SK-N-SH treated with all-trans-retinoic acid at 6 μM for 48 hours (cell line): ENCODE measurements around the gene HOOK2.

Source experiments
- ATAC-seq: fragments of 200-7000 bp; cut with Tn5 transposase; 3 replicates; pipeline ENCODE4 v1.9.1; 2020; ENCODE audit warnings: mild to moderate bottlenecking, moderate library complexity
- ARNTL ChIP-seq: fragments of 450-650 bp; formaldehyde crosslinking; IDR thresholded peaks from 2 replicates; pipeline ENCODE4 v1.5.0; 2020; ENCODE audit warnings: low read depth, mild to moderate bottlenecking, moderate library complexity, borderline replicate concordance
- BACH2 ChIP-seq: fragments of 250-450 bp; sonication (Bioruptor Pico); IDR thresholded peaks from 2 replicates; pipeline ENCODE4 v1.9.0; 2021; ENCODE audit warnings: mild to moderate bottlenecking, borderline replicate concordance
- CREB5 ChIP-seq: fragments of 250-450 bp; sonication (Bioruptor Pico); IDR thresholded peaks from 2 replicates; pipeline ENCODE4 v1.5.1; 2020; ENCODE audit warnings: low read depth, mild to moderate bottlenecking, moderate library complexity
- CSDC2 ChIP-seq: fragments of 250-450 bp; sonication (Bioruptor Pico); IDR thresholded peaks from 2 replicates; pipeline ENCODE4 v1.5.0; 2020; ENCODE audit warnings: mild to moderate bottlenecking, moderate library complexity
- CSRNP3 ChIP-seq: fragments of 250-450 bp; sonication (Bioruptor Pico); IDR thresholded peaks from 2 replicates; pipeline ENCODE4 v1.5.1; 2021; ENCODE audit warnings: mild to moderate bottlenecking, moderate library complexity
- ESRRG ChIP-seq: fragments of 250-450 bp; sonication (Bioruptor Pico); IDR thresholded peaks from 2 replicates; pipeline ENCODE4 v1.6.1; 2021; ENCODE audit warnings: mild to moderate bottlenecking
- GLIS3 ChIP-seq: fragments of 250-450 bp; sonication (Bioruptor Pico); IDR thresholded peaks from 2 replicates; pipeline ENCODE4 v1.5.0; 2020; ENCODE audit warnings: mild to moderate bottlenecking, moderate library complexity
- ISL1 ChIP-seq: fragments of 250-450 bp; sonication (Bioruptor Pico); IDR thresholded peaks from 2 replicates; pipeline ENCODE4 v2.1.2; 2022; ENCODE audit warnings: mild to moderate bottlenecking, moderate library complexity
- OSR1 ChIP-seq: fragments of 250-450 bp; sonication (Bioruptor Pico); IDR thresholded peaks from 2 replicates; pipeline ENCODE4 v1.8.0; 2022; ENCODE audit warnings: moderate library complexity, mild to moderate bottlenecking, inconsistent platforms
- PATZ1 ChIP-seq: fragments of 250-450 bp; sonication (Bioruptor Pico); IDR thresholded peaks from 2 replicates; pipeline ENCODE4 v1.8.0; 2020; ENCODE audit warnings: mild to moderate bottlenecking, moderate library complexity, borderline replicate concordance
- PPARA ChIP-seq: fragments of 250-450 bp; sonication (Bioruptor Pico); IDR thresholded peaks from 2 replicates; pipeline ENCODE4 v1.5.0; 2020; ENCODE audit warnings: mild to moderate bottlenecking, borderline replicate concordance
- RARB ChIP-seq: fragments of 250-450 bp; sonication (Bioruptor Pico); IDR thresholded peaks from 2 replicates; pipeline ENCODE4 v1.8.0; 2021; ENCODE audit warnings: mild to moderate bottlenecking, moderate library complexity
- SNAI2 ChIP-seq: fragments of 250-450 bp; sonication (Bioruptor Pico); IDR thresholded peaks from 2 replicates; pipeline ENCODE4 v1.5.0; 2020; ENCODE audit warnings: mild to moderate bottlenecking, moderate library complexity
- TCF4 ChIP-seq: fragments of 250-450 bp; sonication (Bioruptor Pico); IDR thresholded peaks from 2 replicates; pipeline ENCODE4 v1.8.0; 2021; ENCODE audit warnings: mild to moderate bottlenecking, moderate library complexity, borderline replicate concordance
- TOX ChIP-seq: fragments of 250-450 bp; sonication (Bioruptor Pico); IDR thresholded peaks from 2 replicates; pipeline ENCODE4 v1.8.0; 2021; ENCODE audit warnings: mild to moderate bottlenecking, moderate library complexity, borderline replicate concordance
- TSHZ2 ChIP-seq: fragments of 250-450 bp; sonication (Bioruptor Pico); IDR thresholded peaks from 2 replicates; pipeline ENCODE4 v1.5.0; 2020; ENCODE audit warnings: mild to moderate bottlenecking, moderate library complexity
- ZC3H10 ChIP-seq: fragments of 250-450 bp; sonication (Bioruptor Pico); IDR thresholded peaks from 2 replicates; pipeline ENCODE4 v1.5.1; 2021; ENCODE audit warnings: mild to moderate bottlenecking, moderate library complexity
- ZFP3 ChIP-seq: fragments of 250-450 bp; sonication (Bioruptor Pico); IDR thresholded peaks from 2 replicates; pipeline ENCODE4 v1.5.0; 2020; ENCODE audit warnings: mild to moderate bottlenecking, moderate library complexity
- ZNF565 ChIP-seq: fragments of 450-650 bp; formaldehyde crosslinking; conservative IDR thresholded peaks from 2 replicates; pipeline ENCODE4 v1.5.0; 2020; ENCODE audit warnings: low read depth, mild to moderate bottlenecking, moderate library complexity
- ZNF70 ChIP-seq: fragments of 450-650 bp; formaldehyde crosslinking; IDR thresholded peaks from 2 replicates; pipeline ENCODE4 v1.5.0; 2020; ENCODE audit warnings: mild to moderate bottlenecking, moderate library complexity
- ZNF8 ChIP-seq: fragments of 450-650 bp; formaldehyde crosslinking; IDR thresholded peaks from 2 replicates; pipeline ENCODE4 v1.5.0; 2020; ENCODE audit warnings: mild to moderate bottlenecking, moderate library complexity

The HOOK2 gene

GRCh38 chr19:12764698-12765097 lies 10.7 kb downstream of the HOOK2 start:
- ATAC-seq: no peak
- no peak for TF ChIP-seq OSR1
- no peak for TF ChIP-seq PPARA (CRISPR knock-in tag)
- TF ChIP-seq GLIS3 (CRISPR knock-in tag): no peak
- TF ChIP-seq ZC3H10 (CRISPR knock-in tag): no peak
- TF ChIP-seq SNAI2 (CRISPR knock-in tag): no peak
- no peak for TF ChIP-seq TSHZ2 (CRISPR knock-in tag)
- no peak for TF ChIP-seq ARNTL (CRISPR knock-in tag)
- TF ChIP-seq ISL1 (CRISPR knock-in tag): no peak
- TF ChIP-seq TCF4 (CRISPR knock-in tag): no peak
- TF ChIP-seq CREB5: no peak
- no peak for TF ChIP-seq ZNF565
- no peak for TF ChIP-seq RARB (CRISPR knock-in tag)
- TF ChIP-seq CSDC2 (CRISPR knock-in tag): no peak
- no peak for TF ChIP-seq BACH2
- TF ChIP-seq PATZ1: no peak
- no peak for TF ChIP-seq CSRNP3 (CRISPR knock-in tag)

- ATAC-seq: no peak
- TF ChIP-seq TSHZ2 (CRISPR knock-in tag) (no peak), ZNF8 (CRISPR knock-in tag) (no peak), ARNTL (CRISPR knock-in tag) (no peak), TCF4 (CRISPR knock-in tag) (no peak)
These were observed 12.3 kb downstream of the HOOK2 start for GRCh38 chr19:12763100-12763499.

- ATAC-seq: no peak
- TF ChIP-seq PATZ1 (no peak), TSHZ2 (CRISPR knock-in tag) (no peak), TCF4 (CRISPR knock-in tag) (no peak), CREB5 (no peak), ZFP3 (CRISPR knock-in tag) (no peak), BACH2 (no peak), ZNF70 (no peak), ZNF565 (no peak), ARNTL (CRISPR knock-in tag) (no peak), ESRRG (CRISPR knock-in tag) (no peak), PPARA (CRISPR knock-in tag) (no peak), TOX (CRISPR knock-in tag) (no peak), GLIS3 (CRISPR knock-in tag) (no peak), ZC3H10 (CRISPR knock-in tag) (no peak)
These were observed 15.7 kb downstream of the HOOK2 start for GRCh38 chr19:12759686-12760085.
